ENCODE measurements around the gene CNTNAP2.
"Not testable (repeated sequence)": the region's sequence is repeated elsewhere in the genome, so short reads cannot be mapped to it uniquely, and the experiment has no call there.

CNTNAP2 gene

DNA sequence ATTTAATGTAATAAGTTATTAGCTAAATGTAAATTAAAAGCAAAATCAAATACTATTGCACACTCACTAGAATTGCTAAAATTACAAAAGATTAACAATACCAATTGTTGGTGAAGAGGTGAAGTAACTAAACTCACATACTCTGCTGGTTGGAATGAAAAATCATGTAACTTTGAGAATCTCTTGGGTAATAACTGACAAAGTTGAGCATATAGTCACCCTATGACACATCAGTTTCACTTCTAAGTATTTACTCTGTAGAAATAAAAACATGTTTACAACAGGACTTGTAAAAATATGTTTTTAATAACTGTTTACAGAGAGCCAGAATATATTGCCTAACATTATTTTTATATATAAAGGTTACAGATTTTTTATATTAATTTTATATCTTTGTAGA, 33.6 kb downstream of the CNTNAP2 start:
- DNase-seq (ENCODE audit: low read depth) = no peak

GRCh38 chr7:146172112-146172511, 55.5 kb downstream of the CNTNAP2 start:
- no peak for DNase-seq (ENCODE audit: low read depth)

DNA sequence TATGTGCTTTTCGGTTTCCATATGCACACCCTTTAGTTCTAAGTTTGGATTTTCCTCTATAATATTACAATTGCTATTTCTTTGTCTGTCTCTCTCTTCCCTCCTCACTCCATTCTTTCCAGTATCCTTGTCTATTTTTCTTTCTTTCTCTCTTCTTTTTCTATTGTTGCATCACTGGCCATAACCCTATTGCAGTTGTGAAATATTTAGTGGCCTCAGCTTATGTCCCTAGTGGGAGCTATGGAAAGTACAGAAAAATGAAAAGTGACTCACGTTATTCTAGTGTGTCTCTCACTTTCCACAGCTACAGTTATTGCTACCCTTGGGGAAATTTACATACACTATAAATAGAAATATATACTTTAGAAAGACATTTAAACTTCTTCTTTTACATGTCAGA, 59.1 kb downstream of the CNTNAP2 start:
- DNase-seq (ENCODE audit: low read depth) = no peak

- DNase-seq (ENCODE audit: low read depth) = no peak
These were observed 60.3 kb downstream of the CNTNAP2 start for GRCh38 chr7:146176860-146177259.

DNA sequence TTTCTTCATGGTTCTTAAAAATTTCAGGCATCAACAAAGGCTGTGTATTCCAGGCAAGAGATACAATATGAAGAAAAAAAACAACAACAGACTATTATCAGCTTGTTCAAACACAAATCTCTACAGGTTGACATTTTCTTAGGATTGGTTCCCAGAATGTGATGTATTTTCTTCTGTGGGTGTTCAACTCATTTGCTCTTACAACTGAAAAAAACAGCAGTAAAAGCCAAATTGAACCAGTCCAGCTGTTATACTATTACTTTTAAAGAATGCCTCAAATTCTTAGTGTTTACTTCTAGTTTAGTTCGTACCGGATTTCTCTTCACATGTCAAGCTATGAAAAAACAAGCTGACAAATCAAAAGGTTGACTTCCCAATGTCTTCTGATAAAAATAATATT, 60.7 kb downstream of the CNTNAP2 start:
- no peak for DNase-seq (ENCODE audit: low read depth)

DNA sequence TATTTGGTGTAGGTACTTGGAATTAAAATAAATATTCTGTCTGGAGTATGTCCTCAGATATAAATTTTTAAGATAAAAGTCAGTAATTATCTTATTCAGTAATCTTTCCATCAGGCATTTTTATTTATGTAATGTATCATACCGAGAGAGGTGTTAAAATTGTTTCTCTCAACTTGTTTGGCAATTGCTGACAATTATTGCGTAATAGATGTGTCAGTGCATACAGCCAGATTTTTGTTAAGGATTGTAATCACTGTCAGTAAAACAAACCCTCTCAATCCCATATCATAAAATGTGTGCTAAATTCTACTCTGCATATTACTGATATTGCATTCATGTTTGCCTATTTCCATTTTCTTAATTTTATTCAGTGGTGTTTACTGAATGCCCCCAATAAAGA, 69.2 kb downstream of the CNTNAP2 start:
- no peak for DNase-seq (ENCODE audit: low read depth)

- DNase-seq (ENCODE audit: low read depth) = not testable (repeated sequence)
These were observed 74.8 kb downstream of the CNTNAP2 start for GRCh38 chr7:146191428-146191827.

DNA sequence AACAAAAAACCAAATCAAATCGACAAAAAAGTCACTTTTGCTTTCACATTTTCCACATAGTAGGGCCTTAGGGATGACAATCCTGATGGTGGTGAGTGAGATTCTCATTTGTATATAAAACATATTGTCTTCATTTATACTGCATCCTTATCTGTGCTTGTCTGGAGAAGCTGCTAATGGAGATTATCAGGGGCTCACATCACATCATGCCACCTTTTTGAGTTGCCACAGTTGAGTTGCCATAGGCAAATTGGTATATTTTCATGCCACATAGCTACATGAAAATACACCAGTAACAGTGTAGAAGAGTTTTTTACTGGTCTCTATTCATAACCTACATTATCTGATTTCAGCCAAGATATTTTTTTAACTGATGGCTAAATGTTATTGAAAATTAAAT, 85.3 kb downstream of the CNTNAP2 start:
- DNase-seq (ENCODE audit: low read depth) = no peak

DNA sequence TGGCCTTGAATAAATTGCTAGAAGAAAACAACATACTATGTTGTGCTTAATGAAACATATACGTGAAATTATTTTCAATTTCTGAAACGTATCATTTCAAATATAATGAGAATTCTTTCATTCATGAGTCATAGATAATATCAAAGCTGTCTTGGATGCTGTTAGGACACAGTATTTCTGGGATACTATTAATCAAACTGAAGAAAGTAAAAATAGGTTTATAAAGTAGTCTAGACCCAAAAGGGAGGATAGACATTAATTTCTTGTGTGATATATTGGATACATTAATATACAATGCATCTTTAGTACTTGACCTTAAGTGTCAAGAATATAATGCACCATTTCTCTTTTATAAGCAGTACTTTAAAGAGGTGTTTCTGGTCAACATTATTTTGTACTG, 89.7 kb downstream of the CNTNAP2 start:
- no peak for DNase-seq (ENCODE audit: low read depth)

DNA sequence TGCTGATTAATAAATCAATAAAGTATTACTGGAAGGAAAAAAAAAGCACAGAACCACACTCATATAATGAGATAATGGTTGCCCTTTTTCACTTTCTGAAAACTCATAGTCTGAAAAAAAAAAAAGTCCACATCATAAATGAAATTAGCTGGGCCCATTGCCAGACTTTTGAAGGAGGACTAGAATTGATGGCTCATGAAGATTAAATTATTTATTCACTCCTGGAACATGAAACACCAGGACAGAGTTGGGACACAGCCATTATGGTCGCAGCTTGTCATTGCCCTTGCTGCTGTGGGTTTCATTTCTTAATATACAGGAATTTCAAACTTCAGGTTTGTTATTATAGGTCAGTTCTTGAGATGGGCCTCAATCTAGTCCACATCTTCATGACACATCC, 91.9 kb downstream of the CNTNAP2 start:
- no peak for DNase-seq (ENCODE audit: low read depth)

GRCh38 chr7:146214842-146215241, 98.2 kb downstream of the CNTNAP2 start:
- DNase-seq (ENCODE audit: low read depth) = no peak

DNA sequence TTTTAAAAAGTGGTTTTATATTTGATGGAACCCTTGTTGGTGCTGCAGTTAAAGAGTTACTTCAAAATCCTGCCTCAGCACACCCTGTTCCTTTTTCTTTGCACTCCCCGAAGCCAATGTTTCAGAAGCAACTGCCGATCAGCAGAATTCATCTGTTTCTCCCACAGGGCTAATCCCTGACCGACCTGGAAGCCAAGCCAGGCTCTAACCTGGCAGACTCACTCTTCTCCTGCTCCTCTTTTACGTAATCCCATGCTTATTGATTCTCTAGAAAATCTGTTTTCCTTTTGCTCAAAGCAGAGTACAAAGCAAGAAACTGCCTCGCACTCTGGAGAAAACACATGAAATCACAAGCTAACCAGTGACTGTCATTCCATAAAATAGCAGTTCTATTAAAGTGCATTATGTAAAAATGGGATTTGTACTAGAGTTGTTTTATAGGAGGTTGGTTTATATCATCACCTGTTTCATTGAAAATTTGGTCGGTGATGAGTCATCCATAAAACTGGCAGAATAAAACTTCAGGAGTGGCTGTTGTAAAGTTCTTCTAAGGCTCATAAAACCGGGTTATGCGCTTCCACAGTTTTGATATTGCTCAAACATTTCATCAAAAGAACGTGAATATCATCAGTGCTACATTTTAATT, 99.9 kb downstream of the CNTNAP2 start:
- DNase-seq (ENCODE audit: low read depth) = no peak

GRCh38 chr7:146223851-146224250, 107.2 kb downstream of the CNTNAP2 start:
- no peak for DNase-seq (ENCODE audit: low read depth)

GRCh38 chr7:146232604-146233003, 116.0 kb downstream of the CNTNAP2 start:
- no peak for DNase-seq (ENCODE audit: low read depth)

DNA sequence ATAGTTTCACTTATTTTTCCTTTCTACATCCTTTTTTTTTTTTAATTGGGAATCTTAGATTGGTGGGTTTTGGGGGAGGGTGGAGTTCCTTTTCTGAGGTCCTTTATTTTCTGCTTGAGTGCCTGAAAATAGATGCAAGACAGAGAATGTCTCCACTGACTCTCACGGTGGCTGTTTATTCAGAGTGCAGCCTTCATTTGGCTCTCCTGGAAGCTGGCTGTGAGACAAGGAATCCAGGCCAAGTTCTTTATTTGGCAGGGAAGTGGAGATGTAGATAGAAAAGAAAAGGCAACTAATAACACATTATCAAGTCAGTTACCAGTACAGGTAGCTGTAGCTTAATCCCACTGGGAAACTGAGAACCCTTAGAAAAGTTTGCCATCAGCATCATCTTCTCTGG, 118.6 kb downstream of the CNTNAP2 start:
- no peak for DNase-seq (ENCODE audit: low read depth)

GRCh38 chr7:146242661-146243060, 126.1 kb downstream of the CNTNAP2 start:
- no peak for DNase-seq (ENCODE audit: low read depth)

- not testable (repeated sequence) for DNase-seq (ENCODE audit: low read depth)
These were observed 131.4 kb downstream of the CNTNAP2 start for GRCh38 chr7:146247991-146248390.

- not testable (repeated sequence) for DNase-seq (ENCODE audit: low read depth)
These were observed 132.1 kb downstream of the CNTNAP2 start for GRCh38 chr7:146248744-146249143.

DNA sequence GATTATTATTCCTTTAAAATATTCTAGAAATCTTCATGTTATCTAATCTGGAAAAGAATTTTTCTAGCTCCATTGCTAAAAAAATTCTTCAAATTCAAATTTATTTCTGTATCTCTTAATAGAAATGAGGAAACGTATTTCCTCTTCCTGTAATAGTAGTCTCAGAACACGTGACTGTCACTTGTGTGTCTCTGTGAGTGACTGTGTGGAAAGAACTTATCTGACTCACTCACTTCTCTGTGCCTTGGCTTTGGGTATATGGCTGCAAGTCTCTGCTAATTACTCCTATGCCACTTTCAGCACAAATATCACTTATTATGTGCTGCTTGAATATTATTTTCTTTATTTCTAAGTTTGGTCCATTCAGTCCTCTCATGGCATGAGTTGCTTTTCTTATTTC, 132.7 kb downstream of the CNTNAP2 start:
- no peak for DNase-seq (ENCODE audit: low read depth)

DNA sequence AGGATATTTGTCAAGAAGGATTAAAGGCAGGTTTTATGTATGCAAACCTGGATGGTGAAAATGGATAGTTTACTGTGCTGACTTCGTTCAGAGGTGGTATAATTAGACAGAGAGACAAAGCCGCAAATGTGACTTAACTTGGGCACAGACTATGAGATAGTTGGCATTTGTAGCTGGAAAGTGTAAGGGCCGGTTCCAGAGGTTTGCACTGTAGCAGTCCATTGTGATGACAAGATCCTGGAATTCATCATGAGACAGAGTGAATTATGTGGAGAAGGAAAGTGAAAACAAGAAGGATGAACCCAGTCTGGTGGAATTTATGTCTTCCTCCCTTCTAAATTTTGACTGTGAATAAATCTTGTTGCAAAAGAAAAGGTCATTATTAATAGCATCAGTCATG, 139.0 kb downstream of the CNTNAP2 start:
- DNase-seq (ENCODE audit: low read depth) = no peak

DNA sequence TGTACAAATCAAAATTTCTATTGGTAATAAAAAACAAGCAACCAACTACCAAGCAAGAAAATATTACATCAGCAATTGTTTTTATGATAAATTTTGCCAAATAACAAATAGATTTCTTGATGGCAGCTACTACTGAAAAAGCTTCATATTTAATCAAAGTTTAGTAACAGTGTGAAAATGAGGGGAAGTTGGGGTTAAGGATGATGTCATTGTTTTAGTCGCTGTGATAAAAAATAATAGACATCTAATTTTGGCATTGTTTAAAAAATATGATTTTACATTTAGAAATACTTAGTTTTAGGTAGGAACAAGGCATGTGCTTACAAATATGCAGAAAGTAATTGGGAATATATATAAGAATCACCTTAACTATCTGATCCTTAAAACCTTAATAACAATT, 145.9 kb downstream of the CNTNAP2 start:
- DNase-seq (ENCODE audit: low read depth) = no peak

GRCh38 chr7:146276888-146277287, 160.3 kb downstream of the CNTNAP2 start:
- no peak for DNase-seq (ENCODE audit: low read depth)

GRCh38 chr7:146285418-146285817, 168.8 kb downstream of the CNTNAP2 start:
- DNase-seq (ENCODE audit: low read depth) = no peak

DNA sequence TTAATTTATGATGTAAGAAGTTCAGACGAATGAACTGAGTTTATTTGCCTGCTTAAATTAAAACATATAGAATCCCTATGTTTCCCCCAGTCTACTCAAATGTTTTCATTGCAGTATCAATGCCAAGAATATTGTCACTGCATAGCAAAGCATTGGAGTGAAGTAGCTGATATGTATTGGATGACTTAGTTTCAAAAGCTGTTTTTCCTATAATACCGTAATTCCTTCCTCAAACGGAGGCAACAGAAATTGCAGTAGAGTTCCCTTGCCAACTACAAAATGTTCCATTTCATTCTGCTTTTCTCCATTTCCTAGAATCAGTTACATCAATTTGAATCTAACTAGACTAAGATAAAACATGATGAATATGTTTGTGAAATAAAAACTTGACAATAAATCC, 174.1 kb downstream of the CNTNAP2 start:
- DNase-seq (ENCODE audit: low read depth) = no peak

DNA sequence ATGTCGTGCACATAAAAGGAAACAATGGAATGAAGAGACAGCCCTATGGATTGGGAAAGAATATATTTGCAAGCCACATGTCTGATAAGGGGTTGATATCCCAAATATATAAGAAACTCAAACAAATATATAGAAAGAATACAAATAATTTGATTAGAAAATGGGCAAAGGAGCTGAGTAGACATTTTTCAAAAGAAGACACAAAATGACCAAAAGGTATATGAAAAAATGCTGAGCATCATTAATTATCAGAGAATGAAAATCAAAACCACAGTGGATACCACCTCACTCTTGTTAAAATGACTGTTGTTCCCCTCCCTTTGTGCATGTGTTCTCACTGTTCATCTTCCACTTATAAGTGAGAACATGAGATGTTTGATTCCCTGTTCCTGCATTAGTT, 175.3 kb downstream of the CNTNAP2 start:
- no peak for DNase-seq (ENCODE audit: low read depth)

All from activated T-cell treated with anti-CD3 and anti-CD28 coated beads for 24 hours (primary cell).